Ovary (tissue), 1 donor: ENCODE data around the gene MIF4GD.

Source experiments
- EP300 ChIP-seq: sonication (generic); formaldehyde crosslinking; IDR thresholded peaks from one replicate; pipeline ENCODE4 v1.6.1; 2017; ENCODE audit warnings: antibody characterized with exemption
- POLR2A ChIP-seq: fragments of 450-650 bp; IDR thresholded peaks from one replicate; pipeline ENCODE4 v1.6.1; 2017; ENCODE audit warnings: antibody characterized with exemption, mild to moderate bottlenecking, moderate library complexity

DNA sequence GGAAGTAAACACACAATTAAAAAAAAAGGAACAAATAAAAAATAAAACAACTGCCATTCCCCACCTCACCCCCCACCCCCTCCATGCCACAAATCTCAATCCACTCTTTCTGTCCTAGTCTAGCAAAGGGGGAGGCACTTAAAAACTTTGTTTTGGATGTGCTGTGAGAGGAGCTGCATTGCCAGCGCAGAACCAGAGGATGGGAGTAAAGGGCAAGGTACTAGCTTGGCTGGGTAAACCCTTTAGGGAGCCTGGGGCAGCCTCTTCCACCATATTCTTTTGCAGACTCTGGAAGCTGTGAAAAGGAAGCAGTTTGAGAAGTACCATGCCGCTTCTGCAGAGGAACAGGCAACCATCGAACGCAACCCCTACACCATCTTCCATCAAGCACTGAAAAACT lies 8.0 kb downstream of the MIF4GD start:
- TF ChIP-seq POLR2A (no peak), EP300 (no peak)
